HG03439 (cell line): ENCODE results near the gene SMC6.

Experiments used
- ATAC-seq: cut with Tn5 transposase; IDR thresholded peaks from one replicate; pipeline ENCODE4 v1.9.1; 2021; ENCODE audit warnings: mild to moderate bottlenecking, moderate library complexity; ENCODE audit not compliant: unreplicated experiment

SMC6 gene

GRCh38 chr2:17768894-17769293 lies 15.3 kb upstream of the SMC6 start:
- ATAC-seq: no peak

GRCh38 chr2:17765398-17765797 lies 11.8 kb upstream of the SMC6 start:
- ATAC-seq: no peak

GRCh38 chr2:17763641-17764333 lies 10.2 kb upstream of the SMC6 start:
- ATAC-seq: no peak

GRCh38 chr2:17762451-17762850 lies 8.8 kb upstream of the SMC6 start:
- ATAC-seq: no peak

GRCh38 chr2:17759805-17760204 lies 6.2 kb upstream of the SMC6 start:
- ATAC-seq: no peak

GRCh38 chr2:17758118-17758517 lies 4.5 kb upstream of the SMC6 start:
- no peak for ATAC-seq

- no peak for ATAC-seq
These were observed 3.7 kb upstream of the SMC6 start for GRCh38 chr2:17757321-17757720.

GRCh38 chr2:17756668-17757067 lies 3.1 kb upstream of the SMC6 start:
- no peak for ATAC-seq

GRCh38 chr2:17754773-17755425 lies 1.3 kb upstream of the SMC6 start:
- no peak for ATAC-seq

GRCh38 chr2:17752892-17753802 lies 463 bp downstream of the SMC6 start:
- peak; percentile 36 for ATAC-seq

- no peak for ATAC-seq
These were observed 1.4 kb downstream of the SMC6 start for GRCh38 chr2:17752246-17752645.

GRCh38 chr2:17749753-17750438 lies 3.7 kb downstream of the SMC6 start:
- ATAC-seq: peak; percentile 23

- ATAC-seq: no peak
These were observed 4.9 kb downstream of the SMC6 start for GRCh38 chr2:17748745-17749144.

GRCh38 chr2:17747684-17748452 lies 5.7 kb downstream of the SMC6 start:
- no peak for ATAC-seq

- ATAC-seq: no peak
These were observed 13.4 kb downstream of the SMC6 start for GRCh38 chr2:17740203-17740602.

GRCh38 chr2:17736989-17737388 lies 16.6 kb downstream of the SMC6 start:
- no peak for ATAC-seq

- no peak for ATAC-seq
These were observed 17.7 kb downstream of the SMC6 start for GRCh38 chr2:17735864-17736263.

GRCh38 chr2:17733599-17733998 lies 20.0 kb downstream of the SMC6 start:
- no peak for ATAC-seq

- no peak for ATAC-seq
These were observed 23.7 kb downstream of the SMC6 start for GRCh38 chr2:17729880-17730279.

- no peak for ATAC-seq
These were observed 25.4 kb downstream of the SMC6 start for GRCh38 chr2:17728210-17728609.
